Measurements from ENCODE around the gene GNA15.

GRCh38 chr19:3121821-3122511 lies 13.9 kb upstream of the GNA15 start:
- no peak for TF ChIP-seq CTCF (IDR thresholded peaks at IDR 0.05; ENCODE audit: borderline replicate concordance, extremely low read depth, low read length, poor library complexity, severe bottlenecking)
- TF ChIP-seq EZH2 (IDR thresholded peaks at IDR 0.05; ENCODE audit: borderline replicate concordance, low read depth, low read length, severe bottlenecking), result no peak
